C4-2B (cell line): ENCODE measurements around the gene CAP1.

Source experiments
- H3K27ac ChIP-seq: fragments of 450-650 bp; 2 replicates; pipeline ENCODE4 v1.5.1; 2017
- CTCF ChIP-seq: fragments of 450-650 bp; conservative IDR thresholded peaks from 2 replicates; pipeline ENCODE4 v1.5.1; 2017; ENCODE audit warnings: mild to moderate bottlenecking
- ZFX ChIP-seq: fragments of 450-650 bp; IDR thresholded peaks from 2 replicates; pipeline ENCODE4 v1.6.1; 2017

The CAP1 gene

GRCh38 chr1:40034869-40035268, 5.7 kb upstream of the CAP1 start:
- no peak for TF ChIP-seq ZFX
- TF ChIP-seq CTCF = no peak
- no peak overlapping the region; the same call in 1 of the 2 replicates for H3K27ac ChIP-seq

GRCh38 chr1:40036574-40036973, 4.0 kb upstream of the CAP1 start:
- peak overlapping the region; percentile 38 for H3K27ac ChIP-seq
- TF ChIP-seq ZFX (no peak), CTCF (no peak)

GRCh38 chr1:40037254-40037653, 3.3 kb upstream of the CAP1 start:
- H3K27ac ChIP-seq = peak overlapping the region; percentile 12; the same call in 1 of the 2 replicates

GRCh38 chr1:40038697-40039096, 1.8 kb upstream of the CAP1 start:
- TF ChIP-seq CTCF (no peak), ZFX (no peak)
- H3K27ac ChIP-seq = no peak overlapping the region

- TF ChIP-seq CTCF (no peak), ZFX (no peak)
Measured at GRCh38 chr1:40039245-40039756, 1.2 kb upstream of the CAP1 start.

GRCh38 chr1:40039757-40040510, 595 bp upstream of the CAP1 start:
- TF ChIP-seq ZFX (no peak; the same call in 1 of the 2 replicates), CTCF (no peak)

More at GRCh38 chr1:40039245-40039756, 1.2 kb upstream of the CAP1 start:
- H3K27ac ChIP-seq = peak overlapping the region; percentile 87

GRCh38 chr1:40041466-40041838, 923 bp downstream of the CAP1 start:
- peak overlapping the region; percentile 87 for H3K27ac ChIP-seq
- TF ChIP-seq CTCF = no peak
- TF ChIP-seq ZFX = no peak

More at GRCh38 chr1:40039757-40040510, 595 bp upstream of the CAP1 start:
- H3K27ac ChIP-seq = peak overlapping the region; percentile 87

GRCh38 chr1:40042341-40042740, 1.8 kb downstream of the CAP1 start:
- no peak overlapping the region for H3K27ac ChIP-seq
- TF ChIP-seq ZFX (no peak), CTCF (no peak)
